CD4-positive, alpha-beta memory T cell (primary cell): ENCODE results near the gene TDP2. TPM values are rescaled to one million over a fixed set of nuclear protein-coding genes. Genes with fewer than 3 reads are reported as not detected.
A peak's percentile ranks its signal among the peaks of the same experiment; 100 is the strongest.
"Not testable (repeated sequence)": the region's sequence is repeated elsewhere in the genome, so short reads cannot be mapped to it uniquely, and the experiment has no call there.

ENCODE experiments used
- CTCF ChIA-PET: fragments of 350-600 bp; sonication (Branson Sonifier 250); formaldehyde crosslinking; loops from one replicate; lab custom pipeline; 2021; ENCODE audit warnings: inconsistent platforms; ENCODE audit not compliant: partially characterized antibody; lab: Charles Lee
- POLR2A ChIA-PET: fragments of 350-600 bp; sonication (Branson Sonifier 250); formaldehyde crosslinking; loops from one replicate; lab custom pipeline; 2021; ENCODE audit not compliant: partially characterized antibody; lab: Charles Lee
- DNase-seq, 5 donors: peaks; one replicate each; pipeline versions ENCODE4 v3.0.0 to v3.0.0-alpha.2; 2020 to 2022; ENCODE audit warnings: mixed read lengths in 1 of 5
- H3K27ac ChIP-seq: one replicate; pipeline ENCODE4 v1.7.0; 2013; ENCODE audit warnings: low read depth, low read length
- H3K27me3 ChIP-seq: 2 replicates; pipeline ENCODE4 v1.7.0; 2013; ENCODE audit warnings: mild to moderate bottlenecking, low read length, moderate library complexity; ENCODE audit not compliant: insufficient read depth
- H3K36me3 ChIP-seq: 2 replicates; pipeline ENCODE4 v1.7.0; 2013; ENCODE audit warnings: mild to moderate bottlenecking, low read length, moderate library complexity; ENCODE audit not compliant: insufficient read depth
- H3K4me1 ChIP-seq: 2 replicates; pipeline ENCODE4 v1.7.0; 2013; ENCODE audit warnings: mild to moderate bottlenecking, low read length, moderate library complexity; ENCODE audit not compliant: insufficient read depth
- H3K4me3 ChIP-seq, 2 donors: one replicate each; pipeline ENCODE4 v1.7.0; 2013; ENCODE audit warnings: low read length in 2 of 2, mild to moderate bottlenecking in 1 of 2
- H3K9me3 ChIP-seq, 2 donors: one replicate each; pipeline ENCODE4 v1.7.0; 2013; ENCODE audit warnings: low read length in 2 of 2, control low read depth in 1 of 2; ENCODE audit not compliant: control insufficient read depth in 1 of 2
- H3K27ac Mint-ChIP-seq, 7 donors: one replicate each; pipeline ENCODE4 v1.8.0; 2020 to 2021; ENCODE audit warnings: mixed read lengths in 7 of 7, mild to moderate bottlenecking in 6 of 7, inconsistent platforms in 3 of 7, moderate library complexity in 3 of 7
- H3K27me3 Mint-ChIP-seq, 2 donors: one replicate each; pipeline ENCODE4 v1.8.0; 2020 to 2021; ENCODE audit warnings: mixed read lengths in 2 of 2
- H3K36me3 Mint-ChIP-seq, 2 donors: one replicate each; pipeline ENCODE4 v1.8.0; 2020 to 2021; ENCODE audit warnings: mixed read lengths in 2 of 2, inconsistent platforms in 1 of 2, mild to moderate bottlenecking in 1 of 2
- H3K4me1 Mint-ChIP-seq, 4 donors: one replicate each; pipeline ENCODE4 v1.8.0; 2020 to 2021; ENCODE audit warnings: mixed read lengths in 4 of 4, mild to moderate bottlenecking in 1 of 4
- H3K4me3 Mint-ChIP-seq, 8 donors: one replicate each; pipeline ENCODE4 v1.8.0; 2020 to 2021; ENCODE audit warnings: mixed read lengths in 8 of 8, mild to moderate bottlenecking in 7 of 8, moderate library complexity in 6 of 8, inconsistent platforms in 3 of 8
- H3K9me3 Mint-ChIP-seq, 8 donors: one replicate each; pipeline ENCODE4 v1.8.0; 2020 to 2021; ENCODE audit warnings: mixed read lengths in 8 of 8, mild to moderate bottlenecking in 5 of 8, inconsistent platforms in 3 of 8, moderate library complexity in 1 of 8
- intact Hi-C: fragments of 100-400 bp; cut with micrococcal nuclease; formaldehyde crosslinking; loops from one replicate; pipeline ENCODE4 v1.15.1; 2023
- polyA plus RNA-seq, 2 donors: library from polyadenylated mRNA; unstranded; fragments of 300-500 nt; fragmentation: Illumina TruSeq; gene quantifications; one replicate each; pipeline ENCODE4 v1.2.3, GENCODE V29; 2021
- total RNA-seq, 2 experiments: library from RNA; stranded (reverse); gene quantifications; one replicate each; pipeline ENCODE4 v1.2.3, GENCODE V29; 2021

Gene TDP2
- total and polyA plus RNA-seq, 4 experiments from 2014 or later, result 43.4 to 74.3 (median 67.5) TPM

GRCh38 chr6:24668997-24669361 lies 2.3 kb upstream of the TDP2 start:
- Histone ChIP-seq H3K36me3 (peaks cover 3% of the 10 kb centered on the region), H3K4me3 (no peak overlapping the region), H3K27ac (no peak overlapping the region), H3K27me3 (no peaks in the 10 kb centered on the region), H3K9me3 (no peaks in the 10 kb centered on the region), H3K4me1 (peaks cover 33% of the 10 kb centered on the region)
- intact Hi-C loops, result loop anchor here (5.0 to 10.0 kb wide), 2 partner anchors 33 to 174 kb away; partner anchors contain the start of gene ALDH5A1
- peaks cover 0 to 9% (median 3%) of the 10 kb centered on the region in 8 donors for H3K9me3 Mint-ChIP-seq
- no peak for DNase-seq
- H3K36me3 Mint-ChIP-seq, result peaks cover 15 to 31% of the 10 kb centered on the region in 2 donors
- ChIA-PET CTCF (interaction anchor here (1.6 kb wide), 1 partner anchor 84 kb away, joined by 3 read pairs; no protein-coding TSS in a partner anchor), POLR2A (no interaction called here)
- H3K4me3 Mint-ChIP-seq, result peak overlapping the region; percentile 9 to 99 (median 48)
- peak overlapping the region in 2 of 7 donors; percentile 22 to 68 for H3K27ac Mint-ChIP-seq
- peaks cover 24 to 52% (median 36%) of the 10 kb centered on the region in 4 donors for H3K4me1 Mint-ChIP-seq
- H3K27me3 Mint-ChIP-seq, result no peaks in the 10 kb centered on the region

GRCh38 chr6:24668066-24668996 lies 1.6 kb upstream of the TDP2 start:
- not testable (repeated sequence) for H3K36me3 ChIP-seq, H3K27me3 Mint-ChIP-seq, H3K9me3 Mint-ChIP-seq, H3K27me3 ChIP-seq, H3K9me3 ChIP-seq, H3K4me3 ChIP-seq, H3K27ac ChIP-seq
- peak overlapping the region in 5 of 7 donors; percentile 22 to 99 (median 57) for H3K27ac Mint-ChIP-seq
- intact Hi-C loops, result loop anchor here (5.0 to 10.0 kb wide), 2 partner anchors 34 to 174 kb away; partner anchors contain the start of gene ALDH5A1
- H3K4me1 ChIP-seq, result peaks cover 40% of the 10 kb centered on the region
- H3K4me3 Mint-ChIP-seq, result peak overlapping the region; percentile 74 to 100 (median 99)
- ChIA-PET POLR2A (interaction anchor here (3.5 kb wide), 1 partner anchor 54 kb away, joined by 31 read pairs; no protein-coding TSS in a partner anchor), CTCF (interaction anchor here (1.6 to 3.9 kb wide), 2 partner anchors 84 to 86 kb away, joined by 3 to 36 read pairs; no protein-coding TSS in a partner anchor)
- peak in 1 of 5 donors; percentile 12 for DNase-seq
- peaks cover 22 to 37% of the 10 kb centered on the region in 2 donors for H3K36me3 Mint-ChIP-seq
- H3K4me1 Mint-ChIP-seq, result peaks cover 29 to 58% (median 40%) of the 10 kb centered on the region in 4 donors

- peak overlapping the region; percentile 95 to 100 (median 98) for H3K27ac Mint-ChIP-seq
Measured at GRCh38 chr6:24667378-24667803, 692 bp upstream of the TDP2 start.

GRCh38 chr6:24666097-24666640 lies 530 bp downstream of the TDP2 start:
- POLR2A ChIA-PET, result interaction anchor here (0.7 to 3.5 kb wide), 17 partner anchors 9 to 472 kb away, joined by 3 to 45 read pairs (median 6); partner anchors contain the start of genes ALDH5A1, C6orf62, GMNN and KIAA0319
- intact Hi-C loops, result loop anchor here (1.0 to 10.0 kb wide), 5 partner anchors 20 to 171 kb away; partner anchors contain the start of genes ALDH5A1, GMNN and KIAA0319
- Histone ChIP-seq H3K27me3 (no peaks in the 10 kb centered on the region), H3K36me3 (peaks cover 14% of the 10 kb centered on the region), H3K4me1 (peaks cover 43% of the 10 kb centered on the region), H3K27ac (peak overlapping the region; percentile 86), H3K9me3 (no peaks in the 10 kb centered on the region), H3K4me3 (peak overlapping the region; percentile 79 to 97)
- Mint-ChIP-seq H3K27ac (peak overlapping the region; percentile 95 to 100 (median 98)), H3K4me3 (peak overlapping the region; percentile 96 to 100 (median 99)), H3K36me3 (peaks cover 34 to 58% of the 10 kb centered on the region in 2 donors), H3K27me3 (no peaks in the 10 kb centered on the region), H3K9me3 (peaks cover 0 to 8% (median 2%) of the 10 kb centered on the region in 8 donors), H3K4me1 (peaks cover 39 to 80% (median 55%) of the 10 kb centered on the region in 4 donors)
- CTCF ChIA-PET, result interaction anchor here (1.2 to 3.9 kb wide), 3 partner anchors 31 to 88 kb away, joined by 3 to 36 read pairs (median 6); no protein-coding TSS in a partner anchor
- DNase-seq, result no peak

More at GRCh38 chr6:24667378-24667803, 692 bp upstream of the TDP2 start:
- ChIA-PET POLR2A (interaction anchor here (0.7 to 3.5 kb wide), 15 partner anchors 10 to 1354 kb away, joined by 3 to 45 read pairs (median 5); partner anchors contain the start of genes ALDH5A1, C6orf62, GMNN and KIAA0319), CTCF (interaction anchor here (2.2 to 3.9 kb wide), 2 partner anchors 30 to 85 kb away, joined by 6 to 36 read pairs; no protein-coding TSS in a partner anchor)
- Histone ChIP-seq H3K36me3 (peaks cover 14% of the 10 kb centered on the region), H3K27me3 (no peaks in the 10 kb centered on the region), H3K4me3 (peak overlapping the region; percentile 79 to 92), H3K4me1 (peaks cover 43% of the 10 kb centered on the region), H3K9me3 (no peaks in the 10 kb centered on the region), H3K27ac (peak overlapping the region; percentile 86)
- Mint-ChIP-seq H3K4me3 (peak overlapping the region; percentile 96 to 100 (median 99)), H3K36me3 (peaks cover 28 to 46% of the 10 kb centered on the region in 2 donors), H3K27me3 (no peaks in the 10 kb centered on the region), H3K4me1 (peaks cover 32 to 68% (median 49%) of the 10 kb centered on the region in 4 donors), H3K9me3 (peaks cover 0 to 8% (median 3%) of the 10 kb centered on the region in 8 donors)
- DNase-seq, result no peak
- intact Hi-C loops, result loop anchor here (2.0 to 10.0 kb wide), 3 partner anchors 35 to 173 kb away; partner anchors contain the start of genes ALDH5A1 and GMNN

GRCh38 chr6:24664046-24664987 lies 2.4 kb downstream of the TDP2 start:
- ChIA-PET CTCF (interaction anchor here (3.9 kb wide), 1 partner anchor 82 kb away, joined by 36 read pairs; no protein-coding TSS in a partner anchor), POLR2A (interaction anchor here (0.6 to 3.4 kb wide), 3 partner anchors 18 to 58 kb away, joined by 3 to 45 read pairs (median 31); partner anchors contain the start of genes C6orf62 and KIAA0319)
- intact Hi-C loops, result loop anchor here (10.0 kb wide), 1 partner anchor 170 kb away; the partner anchor contains the start of gene ALDH5A1
- Mint-ChIP-seq H3K4me1 (peaks cover 44 to 92% (median 61%) of the 10 kb centered on the region in 4 donors), H3K9me3 (peaks cover 0 to 3% (median 0%) of the 10 kb centered on the region in 8 donors), H3K27me3 (no peaks in the 10 kb centered on the region), H3K4me3 (peak overlapping the region in 7 of 8 donors; percentile 1 to 100 (median 99)), H3K36me3 (peaks cover 31 to 67% of the 10 kb centered on the region in 2 donors), H3K27ac (peak overlapping the region in 4 of 7 donors; percentile 8 to 97 (median 71))
- Histone ChIP-seq H3K4me1 (peaks cover 47% of the 10 kb centered on the region), H3K27ac (no peak overlapping the region), H3K9me3 (no peaks in the 10 kb centered on the region), H3K27me3 (no peaks in the 10 kb centered on the region), H3K36me3 (peaks cover 14% of the 10 kb centered on the region), H3K4me3 (no peak overlapping the region)
- DNase-seq, result no peak
